ENCODE results near the gene MYO7A.

The MYO7A gene

DNA sequence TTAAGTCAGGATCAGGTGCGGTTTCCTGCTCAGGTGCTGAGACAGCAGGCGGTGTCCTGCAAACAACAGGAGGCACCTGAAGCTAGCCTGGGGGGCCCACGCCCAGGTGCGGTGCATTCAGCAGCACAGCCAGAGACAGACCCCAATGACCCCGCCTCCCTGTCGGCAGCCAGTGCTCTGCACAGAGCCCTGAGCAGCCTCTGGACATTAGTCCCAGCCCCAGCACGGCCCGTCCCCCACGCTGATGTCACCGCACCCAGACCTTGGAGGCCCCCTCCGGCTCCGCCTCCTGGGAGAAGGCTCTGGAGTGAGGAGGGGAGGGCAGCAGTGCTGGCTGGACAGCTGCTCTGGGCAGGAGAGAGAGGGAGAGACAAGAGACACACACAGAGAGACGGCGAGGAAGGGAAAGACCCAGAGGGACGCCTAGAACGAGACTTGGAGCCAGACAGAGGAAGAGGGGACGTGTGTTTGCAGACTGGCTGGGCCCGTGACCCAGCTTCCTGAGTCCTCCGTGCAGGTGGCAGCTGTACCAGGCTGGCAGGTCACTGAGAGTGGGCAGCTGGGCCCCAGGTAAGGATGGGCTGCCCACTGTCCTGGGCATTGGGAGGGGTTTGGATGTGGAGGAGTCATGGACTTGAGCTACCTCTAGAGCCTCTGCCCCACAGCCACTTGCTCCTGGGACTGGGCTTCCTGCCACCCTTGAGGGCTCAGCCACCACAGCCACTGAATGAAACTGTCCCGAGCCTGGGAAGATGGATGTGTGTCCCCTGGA, at the start of gene MYO7A:
MYO7A (plus strand) TSS at position 327 of the 772 bp plus-strand sequence. CDS start 2,389 bp downstream, outside the sequence.
- peak; percentile 93 for DNase-seq

DNA sequence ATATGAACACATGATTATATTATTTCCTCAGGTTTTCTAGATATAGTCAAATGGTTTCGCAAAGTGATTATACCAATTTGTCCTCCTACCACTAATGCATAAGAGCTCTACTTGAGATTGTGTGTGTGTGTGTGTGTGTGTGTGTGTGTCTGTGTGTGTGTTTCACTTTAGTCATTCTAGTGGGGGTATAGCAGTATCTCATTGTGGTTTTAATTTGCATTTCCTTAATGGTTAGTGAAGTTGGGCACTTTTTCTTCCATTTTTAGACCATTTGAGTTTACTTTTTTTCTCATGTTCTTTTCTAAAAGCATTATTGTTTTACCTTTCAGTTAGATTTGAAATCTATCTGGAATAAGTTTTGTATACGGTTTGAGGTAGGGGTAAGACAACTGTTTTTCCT, 48.4 kb upstream of the MYO7A start:
- no peak for DNase-seq

GRCh38 chr11:77080643-77081210, 47.3 kb upstream of the MYO7A start:
- DNase-seq = no peak

GRCh38 chr11:77081381-77081851, 46.6 kb upstream of the MYO7A start:
- DNase-seq = no peak

DNA sequence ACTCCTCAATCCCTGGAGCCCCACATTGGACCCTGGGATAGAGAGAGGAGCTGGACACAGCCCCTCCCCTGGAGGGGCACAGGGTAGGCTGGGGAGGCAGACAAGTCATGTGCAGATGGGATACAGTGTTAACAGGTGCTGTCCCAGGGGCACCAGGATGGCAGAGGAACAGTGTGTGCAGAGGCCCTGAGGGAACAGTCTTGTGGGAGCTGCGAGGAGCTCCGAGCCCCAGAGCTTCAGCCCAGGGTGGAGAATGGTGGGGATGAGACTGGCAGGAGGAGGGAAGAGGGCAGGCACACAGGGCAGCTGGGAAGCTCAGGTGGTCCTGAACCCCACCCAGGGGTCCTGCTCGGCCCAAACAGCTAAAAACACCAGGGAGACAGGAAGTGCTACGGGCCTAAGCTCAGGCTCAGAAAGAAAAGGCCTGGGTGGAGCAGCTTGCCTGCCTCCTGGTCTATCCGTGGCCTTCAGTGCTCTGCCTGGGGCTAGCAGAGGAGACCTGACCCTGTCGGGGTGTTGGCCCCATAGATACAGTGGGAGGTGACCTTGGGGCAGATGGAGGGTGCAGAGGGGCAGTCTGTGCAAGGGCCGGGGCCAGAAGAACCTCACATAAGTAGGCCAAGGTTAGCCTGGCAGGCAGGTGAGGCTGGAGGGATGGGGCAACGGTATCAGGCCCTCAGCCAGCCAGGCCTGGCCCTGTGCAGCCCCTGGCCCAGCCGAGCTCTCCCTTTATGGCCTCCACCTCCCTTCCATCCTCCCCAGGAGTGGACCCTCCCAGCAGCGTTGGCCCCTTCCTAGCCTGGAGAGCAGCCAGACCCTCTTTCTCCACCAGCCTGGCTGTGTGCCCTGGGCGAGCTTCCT, 45.8 kb upstream of the MYO7A start:
- no peak for DNase-seq

- no peak for DNase-seq
Measured at GRCh38 chr11:77082838-77083565, 45.0 kb upstream of the MYO7A start.

DNA sequence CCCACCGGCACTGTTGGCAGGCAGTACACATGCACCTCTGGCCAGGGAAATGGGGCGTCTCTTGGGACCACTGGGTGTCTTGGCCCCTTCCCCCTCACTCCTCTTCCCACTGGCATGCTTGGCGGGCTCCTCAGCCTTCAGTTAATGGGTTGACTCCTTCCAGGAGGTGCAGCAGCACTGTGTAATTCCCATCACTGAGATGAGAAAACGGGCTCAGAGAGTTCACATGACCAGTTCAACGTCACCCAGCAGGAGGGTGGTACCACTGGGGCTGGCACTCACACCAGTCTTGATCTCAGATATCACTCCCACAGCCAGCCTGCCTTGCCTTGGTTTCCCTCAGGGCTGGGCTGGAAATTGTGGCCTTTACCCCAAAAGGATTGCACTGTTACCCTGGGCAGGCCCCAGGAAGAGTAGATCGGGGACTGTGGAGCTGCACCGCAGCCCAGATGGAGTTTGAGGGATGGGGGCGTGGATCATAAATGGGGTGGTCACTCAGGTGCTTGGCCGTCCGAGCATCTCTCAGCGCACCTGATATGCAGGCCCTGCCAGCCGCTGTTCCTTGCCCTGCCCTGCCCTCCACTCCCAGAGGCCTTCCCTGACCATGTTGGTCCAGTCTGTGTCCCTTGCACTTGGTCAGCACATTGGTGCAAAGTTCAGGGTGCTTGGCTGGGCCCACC, 44.3 kb upstream of the MYO7A start:
- no peak for DNase-seq

GRCh38 chr11:77084581-77085191, 43.4 kb upstream of the MYO7A start:
- no peak for DNase-seq

- no peak for DNase-seq
Measured at GRCh38 chr11:77085652-77086051, 42.4 kb upstream of the MYO7A start.

- DNase-seq = no peak
Measured at GRCh38 chr11:77086521-77087472, 41.2 kb upstream of the MYO7A start.

DNA sequence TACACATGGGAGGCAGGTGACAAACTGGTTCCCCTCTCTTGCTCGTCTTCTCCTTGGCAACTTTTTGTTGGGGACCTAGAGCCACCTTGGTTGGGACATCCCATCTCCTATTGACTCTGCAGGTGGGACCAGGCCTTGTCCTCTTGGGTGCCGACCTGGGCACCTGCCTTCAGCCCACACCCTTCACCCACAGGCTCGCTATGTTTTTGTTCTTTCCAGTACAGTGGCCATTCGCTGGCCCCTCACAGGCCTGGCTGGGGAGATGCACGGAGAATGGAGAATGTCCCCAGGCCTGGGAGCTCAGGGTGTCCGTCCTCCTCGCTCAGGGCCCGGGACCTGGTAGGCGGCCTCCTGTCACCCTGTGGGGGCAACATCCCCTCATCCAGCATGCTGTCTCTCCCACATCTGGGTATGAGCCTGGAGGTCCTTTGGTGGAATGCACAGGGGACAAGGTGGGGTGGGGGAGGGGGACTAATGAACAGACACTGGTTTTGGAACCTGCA, 40.3 kb upstream of the MYO7A start:
- no peak for DNase-seq

DNA sequence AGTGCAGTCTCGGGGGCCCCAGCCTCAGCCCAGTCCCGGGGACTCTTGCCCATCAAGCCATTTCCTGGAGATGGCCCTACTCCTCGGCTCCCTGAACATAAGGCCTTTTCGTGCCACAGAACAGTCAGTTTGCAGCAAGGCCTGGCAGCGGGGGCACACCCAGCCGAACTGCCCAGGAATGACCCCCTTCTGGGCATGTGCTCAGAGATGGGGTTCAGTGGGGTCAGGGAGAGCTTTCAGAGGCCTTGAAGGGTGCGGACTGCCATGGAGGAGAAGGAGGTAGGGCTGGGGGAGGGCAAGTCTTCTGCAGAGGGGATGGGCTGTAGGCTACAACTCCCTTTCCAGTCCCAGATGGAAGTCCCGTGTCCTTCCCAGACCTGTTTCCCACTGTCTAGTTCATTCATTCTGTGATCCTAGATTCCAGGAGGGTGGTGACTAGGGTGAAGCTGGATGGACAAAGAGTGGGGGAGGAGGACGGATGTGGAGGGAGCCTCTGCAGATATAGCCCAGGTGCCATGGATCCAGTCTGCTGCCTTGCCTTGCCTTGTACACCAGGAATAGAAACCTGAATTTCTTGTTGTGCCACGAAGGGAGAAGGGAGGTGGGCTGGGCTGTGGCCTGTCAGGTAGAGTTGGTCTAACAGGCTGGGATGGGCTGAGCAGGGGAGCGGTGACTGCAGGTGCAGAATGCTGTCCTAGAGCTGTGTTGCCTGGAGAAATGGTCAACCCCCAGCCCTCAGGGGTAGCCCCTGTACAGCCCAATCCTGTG, 39.6 kb upstream of the MYO7A start:
- DNase-seq = no peak

DNA sequence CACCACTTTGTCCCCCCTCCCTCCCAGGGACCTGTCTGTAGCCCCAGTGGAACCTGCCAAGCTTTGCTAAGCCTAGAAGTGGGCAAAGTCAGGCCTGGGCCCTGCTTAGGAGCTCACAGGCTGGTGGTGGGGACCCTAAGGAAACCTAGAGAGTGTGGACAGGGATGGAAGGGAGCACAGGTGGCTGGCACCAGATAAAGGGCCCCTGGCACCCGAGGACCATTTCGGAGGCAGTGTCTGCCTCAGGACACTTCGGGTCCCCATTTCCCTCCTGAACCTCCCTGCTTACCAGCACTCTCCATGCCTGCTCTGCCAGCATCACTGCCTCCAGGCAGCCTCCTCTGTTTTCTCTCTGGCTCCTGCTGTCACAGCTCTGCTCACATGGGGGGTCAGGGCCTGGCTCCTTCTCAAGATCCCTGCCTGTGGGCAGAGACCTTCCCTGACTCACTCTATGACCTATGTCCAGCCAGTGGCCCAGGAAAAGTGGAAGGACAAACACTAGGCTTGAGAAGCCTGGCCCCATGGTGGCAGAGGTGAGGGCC, 39.0 kb upstream of the MYO7A start:
- DNase-seq = no peak

DNA sequence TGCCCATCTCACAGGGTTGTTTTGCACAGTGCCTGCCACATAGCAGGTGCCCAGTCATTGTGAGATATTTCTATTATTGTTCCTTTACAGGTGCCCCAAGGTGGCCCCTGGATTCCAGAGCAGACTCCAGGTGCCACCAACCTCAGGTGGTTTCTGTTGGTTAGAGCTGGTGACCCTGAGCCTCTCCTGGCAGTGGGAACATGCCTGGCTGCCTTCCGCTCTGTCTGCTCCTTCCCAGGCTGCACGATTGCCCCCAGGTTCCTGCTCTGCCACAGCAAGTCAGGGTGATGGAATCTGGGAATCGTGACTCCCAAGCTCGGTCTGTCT, 38.0 kb upstream of the MYO7A start:
- DNase-seq = no peak

GRCh38 chr11:77090373-77091111, 37.5 kb upstream of the MYO7A start:
- no peak for DNase-seq

GRCh38 chr11:77091146-77091940, 36.7 kb upstream of the MYO7A start:
- DNase-seq = peak; percentile 63

- DNase-seq = no peak
Measured at GRCh38 chr11:77092382-77092781, 35.7 kb upstream of the MYO7A start.
